ENCODE results near the gene MYO1G. TPM values are rescaled to one million over a fixed set of nuclear protein-coding genes. Genes with fewer than 3 reads are reported as not detected.
A peak's percentile ranks its signal among the peaks of the same experiment; 100 is the strongest.

Gene MYO1G
- total RNA-seq, 4 donors from 2014 or later = 0.68 to 4.5 (median 1.6) TPM

GRCh38 chr7:44985900-44986217 lies 7.0 kb upstream of the MYO1G start:
- Histone ChIP-seq H3K4me3 (peak overlapping the region; percentile 65), H3K27ac (peak overlapping the region; percentile 93), H3K4me1 (peaks cover 48% of the 10 kb centered on the region), H3K27me3 (no peaks in the 10 kb centered on the region), H3K36me3 (peaks cover 32% of the 10 kb centered on the region), H3K9me3 (no peaks in the 10 kb centered on the region)
- 5% methylated on average over 8 of the region's 8 CpGs for WGBS
- DNase-seq (ENCODE audit: low spot score in 2 of 2) = no peak
- TF ChIP-seq EP300 (IDR thresholded peaks at IDR 0.05) (no peak), POLR2A (IDR thresholded peaks at IDR 0.05) (no peak), POLR2AphosphoS5 (IDR thresholded peaks at IDR 0.05) (no peak), CTCF (IDR thresholded peaks at IDR 0.05) (no peak)

GRCh38 chr7:44985033-44985695 lies 6.3 kb upstream of the MYO1G start:
- H3K36me3 ChIP-seq = peaks cover 32% of the 10 kb centered on the region
- no peak for TF ChIP-seq CTCF (IDR thresholded peaks at IDR 0.05)
- TF ChIP-seq POLR2AphosphoS5 (IDR thresholded peaks at IDR 0.05) = no peak
- TF ChIP-seq EP300 (IDR thresholded peaks at IDR 0.05) = no peak
- no peak for TF ChIP-seq POLR2A (IDR thresholded peaks at IDR 0.05)

GRCh38 chr7:44984478-44984758 lies 5.6 kb upstream of the MYO1G start:
- no peak for DNase-seq (ENCODE audit: low spot score in 2 of 2)
- H3K4me3 ChIP-seq = no peak overlapping the region
- 70% methylated on average over 3 of the region's 3 CpGs for WGBS
- H3K9me3 ChIP-seq = no peaks in the 10 kb centered on the region
- no peak overlapping the region for H3K27ac ChIP-seq
- H3K4me1 ChIP-seq = peaks cover 52% of the 10 kb centered on the region
- TF ChIP-seq POLR2A (IDR thresholded peaks at IDR 0.05) (no peak), POLR2AphosphoS5 (IDR thresholded peaks at IDR 0.05) (no peak), EP300 (IDR thresholded peaks at IDR 0.05) (no peak), CTCF (IDR thresholded peaks at IDR 0.05) (no peak)
- H3K36me3 ChIP-seq = peaks cover 32% of the 10 kb centered on the region
- H3K27me3 ChIP-seq = no peaks in the 10 kb centered on the region

More at GRCh38 chr7:44985033-44985695, 6.3 kb upstream of the MYO1G start:
- no peak overlapping the region for H3K27ac ChIP-seq
- peak overlapping the region; percentile 65 for H3K4me3 ChIP-seq
- no peak for DNase-seq (ENCODE audit: low spot score in 2 of 2)
- no peaks in the 10 kb centered on the region for H3K27me3 ChIP-seq
- H3K4me1 ChIP-seq = peaks cover 48% of the 10 kb centered on the region
- 62% methylated on average over 6 of the region's 6 CpGs for WGBS
- no peaks in the 10 kb centered on the region for H3K9me3 ChIP-seq

GRCh38 chr7:44983742-44984477 lies 5.1 kb upstream of the MYO1G start:
- 83% methylated on average over 6 of the region's 6 CpGs for WGBS
- Histone ChIP-seq H3K4me3 (no peak overlapping the region), H3K4me1 (peaks cover 56% of the 10 kb centered on the region), H3K36me3 (peaks cover 32% of the 10 kb centered on the region), H3K27ac (no peak overlapping the region), H3K9me3 (no peaks in the 10 kb centered on the region), H3K27me3 (no peaks in the 10 kb centered on the region)
- DNase-seq (ENCODE audit: low spot score in 2 of 2) = no peak
- TF ChIP-seq CTCF (IDR thresholded peaks at IDR 0.05) (no peak), EP300 (IDR thresholded peaks at IDR 0.05) (no peak), POLR2AphosphoS5 (IDR thresholded peaks at IDR 0.05) (no peak), POLR2A (IDR thresholded peaks at IDR 0.05) (no peak)

- no peak for TF ChIP-seq POLR2A (IDR thresholded peaks at IDR 0.05)
- TF ChIP-seq CTCF (IDR thresholded peaks at IDR 0.05) = no peak
- TF ChIP-seq POLR2AphosphoS5 (IDR thresholded peaks at IDR 0.05) = no peak
- TF ChIP-seq EP300 (IDR thresholded peaks at IDR 0.05) = no peak
- no peak for DNase-seq (ENCODE audit: low spot score in 2 of 2)
- no peaks in the 10 kb centered on the region for H3K9me3 ChIP-seq
- no peak overlapping the region for H3K27ac ChIP-seq
- H3K27me3 ChIP-seq = no peaks in the 10 kb centered on the region
- H3K4me3 ChIP-seq = no peak overlapping the region
- H3K36me3 ChIP-seq = peaks cover 32% of the 10 kb centered on the region
- whole genome bisulfite sequencing = 73% methylated on average over 1 of the region's 1 CpG
- H3K4me1 ChIP-seq = peaks cover 58% of the 10 kb centered on the region
These were observed 4.2 kb upstream of the MYO1G start for GRCh38 chr7:44982970-44983369.
